Glutamatergic neuron (in vitro differentiated cells): ENCODE measurements around the gene RASEF. TPM values are rescaled to one million over a fixed set of nuclear protein-coding genes. Genes with fewer than 3 reads are reported as not detected.

Source experiments
- DNase-seq: peaks from one replicate; pipeline ENCODE4 v3.0.0; 2022
- H3K27ac Mint-ChIP-seq: one replicate; pipeline ENCODE4 v1.8.0; 2020; ENCODE audit warnings: mild to moderate bottlenecking, mixed read lengths, inconsistent platforms; ENCODE audit not compliant: unreplicated experiment
- H3K27me3 Mint-ChIP-seq: one replicate; pipeline ENCODE4 v1.8.0; 2020; ENCODE audit warnings: mild to moderate bottlenecking, moderate library complexity, mixed read lengths, inconsistent platforms; ENCODE audit not compliant: unreplicated experiment
- H3K36me3 Mint-ChIP-seq: one replicate; pipeline ENCODE4 v1.8.0; 2020; ENCODE audit warnings: mild to moderate bottlenecking, mixed read lengths, inconsistent platforms; ENCODE audit not compliant: unreplicated experiment
- H3K4me1 Mint-ChIP-seq: one replicate; pipeline ENCODE4 v1.8.0; 2020; ENCODE audit warnings: mild to moderate bottlenecking, low read depth, mixed read lengths, inconsistent platforms; ENCODE audit not compliant: unreplicated experiment
- H3K4me3 Mint-ChIP-seq: one replicate; pipeline ENCODE4 v1.8.0; 2020; ENCODE audit warnings: mild to moderate bottlenecking, mixed read lengths, inconsistent platforms; ENCODE audit not compliant: unreplicated experiment
- H3K9me3 Mint-ChIP-seq: one replicate; pipeline ENCODE4 v1.8.0; 2020; ENCODE audit warnings: mild to moderate bottlenecking, moderate library complexity, mixed read lengths, inconsistent platforms; ENCODE audit not compliant: unreplicated experiment
- total RNA-seq: library from RNA; stranded (reverse); fragmentation: NEBNext Ultra II Directional; extraction: Animal tissue kit (Norgen Biotek cat#: 25700); gene quantifications from one replicate; pipeline ENCODE4 v1.2.1, GENCODE V29; 2021; ENCODE audit not compliant: unreplicated experiment
- TF ChIP-seq, protein P1 (sequence below): fragments of 200-600 bp; sonication (generic); IDR thresholded peaks from one replicate; pipeline ENCODE4 v1.5.0; 2021; ENCODE audit not compliant: partially characterized antibody, unreplicated experiment

The RASEF gene
- total RNA-seq, 1 donor from 2014 or later: 0.25 TPM

DNA sequence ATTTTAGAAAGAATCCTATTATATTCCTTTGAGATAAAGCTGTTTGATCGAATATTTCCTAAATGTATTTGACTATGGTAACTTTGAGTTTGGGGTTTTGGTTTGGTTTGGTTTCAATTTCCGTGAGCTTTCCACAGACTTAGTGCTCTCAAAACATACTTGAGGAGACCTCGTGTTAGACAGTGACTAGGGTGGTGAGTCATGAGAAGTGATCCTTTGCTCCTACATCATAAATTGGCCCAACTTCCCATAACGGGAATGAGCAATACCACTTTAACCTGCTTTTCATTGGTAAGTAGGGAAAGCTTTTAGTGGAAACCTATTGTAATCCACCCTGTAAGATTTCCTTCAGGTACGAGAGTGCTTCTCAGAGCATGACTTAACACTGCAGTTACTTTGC, 3.8 kb upstream of the RASEF start:
- Mint-ChIP-seq H3K4me3 (no peak overlapping the region), H3K27ac (no peak overlapping the region), H3K27me3 (no peaks in the 10 kb centered on the region), H3K4me1 (no peaks in the 10 kb centered on the region), H3K9me3 (peaks cover 4% of the 10 kb centered on the region), H3K36me3 (no peaks in the 10 kb centered on the region)
- TF ChIP-seq, protein P1, sequence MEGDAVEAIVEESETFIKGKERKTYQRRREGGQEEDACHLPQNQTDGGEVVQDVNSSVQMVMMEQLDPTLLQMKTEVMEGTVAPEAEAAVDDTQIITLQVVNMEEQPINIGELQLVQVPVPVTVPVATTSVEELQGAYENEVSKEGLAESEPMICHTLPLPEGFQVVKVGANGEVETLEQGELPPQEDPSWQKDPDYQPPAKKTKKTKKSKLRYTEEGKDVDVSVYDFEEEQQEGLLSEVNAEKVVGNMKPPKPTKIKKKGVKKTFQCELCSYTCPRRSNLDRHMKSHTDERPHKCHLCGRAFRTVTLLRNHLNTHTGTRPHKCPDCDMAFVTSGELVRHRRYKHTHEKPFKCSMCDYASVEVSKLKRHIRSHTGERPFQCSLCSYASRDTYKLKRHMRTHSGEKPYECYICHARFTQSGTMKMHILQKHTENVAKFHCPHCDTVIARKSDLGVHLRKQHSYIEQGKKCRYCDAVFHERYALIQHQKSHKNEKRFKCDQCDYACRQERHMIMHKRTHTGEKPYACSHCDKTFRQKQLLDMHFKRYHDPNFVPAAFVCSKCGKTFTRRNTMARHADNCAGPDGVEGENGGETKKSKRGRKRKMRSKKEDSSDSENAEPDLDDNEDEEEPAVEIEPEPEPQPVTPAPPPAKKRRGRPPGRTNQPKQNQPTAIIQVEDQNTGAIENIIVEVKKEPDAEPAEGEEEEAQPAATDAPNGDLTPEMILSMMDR: no peak
- no peak for DNase-seq

DNA sequence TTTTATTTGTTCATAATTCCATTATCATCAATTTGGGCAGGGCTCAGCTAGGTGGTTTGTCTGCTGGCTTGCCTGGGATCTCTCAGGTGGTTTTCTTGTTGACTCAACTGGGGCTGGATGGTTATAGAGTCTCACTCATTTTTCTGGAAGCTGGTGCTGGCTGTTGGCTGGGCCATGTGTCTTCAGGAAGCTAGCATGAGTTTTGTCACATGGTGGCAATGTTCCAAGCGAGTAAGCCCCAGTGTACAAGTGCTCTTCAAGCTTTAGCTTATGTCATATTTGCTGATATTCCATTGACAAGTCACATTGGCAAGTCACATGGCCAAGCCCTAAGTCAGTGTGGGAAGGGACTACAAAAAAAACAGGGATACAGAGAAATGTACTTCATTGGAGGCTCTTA, 2.3 kb upstream of the RASEF start:
- H3K36me3 Mint-ChIP-seq: no peaks in the 10 kb centered on the region
- H3K4me1 Mint-ChIP-seq: no peaks in the 10 kb centered on the region
- TF ChIP-seq, protein P1: no peak
- no peak overlapping the region for H3K4me3 Mint-ChIP-seq
- DNase-seq: no peak
- peaks cover 9% of the 10 kb centered on the region for H3K27me3 Mint-ChIP-seq
- peaks cover 4% of the 10 kb centered on the region for H3K9me3 Mint-ChIP-seq
- no peak overlapping the region for H3K27ac Mint-ChIP-seq

DNA sequence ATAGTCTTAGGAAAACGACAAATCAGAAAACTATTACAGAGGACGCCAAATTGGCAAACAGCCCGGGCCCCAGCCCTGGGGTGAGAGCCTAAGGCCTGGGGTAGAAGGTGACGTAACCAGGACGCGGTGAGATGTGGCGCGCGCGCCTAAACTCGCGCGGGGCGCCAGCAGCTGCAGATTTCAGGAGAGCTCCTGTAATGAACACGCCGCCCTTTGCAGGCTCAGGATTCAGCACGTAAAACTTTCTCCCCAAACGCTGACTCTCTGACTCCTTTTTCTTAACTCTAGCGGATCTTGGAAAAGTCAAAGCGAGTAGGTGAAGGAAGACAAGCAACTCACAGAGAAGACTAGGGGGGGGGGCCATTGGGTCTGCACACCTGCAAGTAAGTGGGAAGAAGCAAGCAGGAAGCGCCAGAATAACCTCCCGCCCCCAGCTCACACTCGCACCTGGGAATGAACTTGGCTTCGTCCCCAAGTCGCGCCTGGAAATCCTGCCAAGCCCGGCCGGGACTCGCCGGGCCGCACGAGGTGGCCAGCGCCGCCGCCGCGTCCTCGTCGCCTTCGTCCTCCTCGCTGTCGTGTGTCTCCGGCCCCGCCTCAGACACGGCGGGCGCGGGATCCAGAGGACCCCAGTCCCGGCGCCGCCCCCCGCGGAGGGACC, 822 bp downstream of the RASEF start:
- Mint-ChIP-seq H3K4me1 (no peaks in the 10 kb centered on the region), H3K27ac (no peak overlapping the region), H3K4me3 (peak overlapping the region; percentile 85), H3K9me3 (peaks cover 4% of the 10 kb centered on the region), H3K36me3 (no peaks in the 10 kb centered on the region), H3K27me3 (peaks cover 12% of the 10 kb centered on the region)
- TF ChIP-seq, protein P1: no peak
- no peak for DNase-seq

DNA sequence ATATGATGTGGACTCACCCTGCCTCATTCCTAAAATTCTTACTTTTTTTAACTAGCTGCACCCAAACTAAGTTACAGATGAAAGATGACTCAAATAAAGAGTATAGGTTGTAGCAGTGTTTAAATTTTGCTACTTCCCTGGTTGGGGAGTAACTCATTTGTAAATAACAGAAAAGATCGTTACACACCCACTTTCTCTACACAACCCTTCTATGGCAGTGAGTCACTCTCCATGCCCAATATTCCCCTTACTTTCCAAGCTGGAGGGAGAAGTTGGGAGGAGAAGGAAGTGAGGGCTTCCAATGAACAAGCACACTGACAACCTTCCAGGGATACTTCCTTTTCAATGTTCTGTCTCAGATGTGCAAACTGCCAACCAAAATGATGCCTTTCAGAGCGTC, 1.9 kb downstream of the RASEF start:
- H3K9me3 Mint-ChIP-seq: peaks cover 4% of the 10 kb centered on the region
- H3K27ac Mint-ChIP-seq: no peak overlapping the region
- H3K4me1 Mint-ChIP-seq: no peaks in the 10 kb centered on the region
- TF ChIP-seq, protein P1: no peak
- H3K27me3 Mint-ChIP-seq: peaks cover 12% of the 10 kb centered on the region
- no peak for DNase-seq
- H3K36me3 Mint-ChIP-seq: no peaks in the 10 kb centered on the region
- H3K4me3 Mint-ChIP-seq: no peak overlapping the region

DNA sequence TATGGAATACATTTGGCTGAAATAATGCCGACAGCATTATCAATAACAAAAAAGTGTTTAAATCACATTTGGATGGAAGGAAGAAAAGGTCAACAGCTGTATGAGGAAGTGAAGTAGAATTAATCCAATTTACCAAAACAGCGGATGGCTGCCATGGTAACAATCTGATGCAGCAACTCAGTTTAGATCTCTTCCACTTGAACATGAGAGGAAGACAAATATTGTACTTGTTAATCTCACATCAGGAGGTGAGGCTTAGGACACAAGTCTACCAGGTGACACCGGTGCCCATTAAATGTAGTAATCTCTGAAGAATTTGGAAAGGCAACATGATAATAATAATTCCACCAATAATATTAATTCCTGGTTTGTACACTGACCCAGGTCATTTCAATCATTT, 2.4 kb downstream of the RASEF start:
- no peak overlapping the region for H3K27ac Mint-ChIP-seq
- TF ChIP-seq, protein P1: no peak

More for the DNA sequence above, 2.4 kb downstream of the RASEF start:
- Mint-ChIP-seq H3K9me3 (peaks cover 4% of the 10 kb centered on the region), H3K27me3 (peaks cover 12% of the 10 kb centered on the region), H3K36me3 (no peaks in the 10 kb centered on the region), H3K4me1 (no peaks in the 10 kb centered on the region), H3K4me3 (no peak overlapping the region)
- no peak for DNase-seq
